ENCODE data around the gene CCDC88A.

DNA sequence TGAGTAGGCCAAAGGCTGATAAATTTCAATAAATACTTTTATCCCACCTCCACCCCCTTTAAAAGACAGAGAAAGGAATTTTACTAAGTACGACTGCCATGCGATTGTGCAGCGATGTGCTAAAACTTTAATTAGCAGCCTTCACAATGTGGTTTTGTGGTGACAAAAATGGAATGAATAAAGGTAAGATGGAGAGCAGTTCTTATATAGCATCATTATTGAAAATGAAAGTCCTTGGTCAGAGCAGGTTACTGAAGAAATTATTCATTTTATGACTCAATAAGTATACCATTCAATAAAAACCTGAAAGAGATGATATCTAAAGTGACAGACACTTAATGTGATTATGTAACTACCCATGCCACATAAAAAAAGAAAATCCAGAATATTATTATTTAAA lies 117.4 kb downstream of the CCDC88A start:
- TF ChIP-seq SP1 (IDR thresholded peaks at IDR 0.05) (no peak), RXRA (IDR thresholded peaks at IDR 0.05) (no peak), YY1 (IDR thresholded peaks at IDR 0.05) (no peak)
- TF ChIP-seq, protein P1, sequence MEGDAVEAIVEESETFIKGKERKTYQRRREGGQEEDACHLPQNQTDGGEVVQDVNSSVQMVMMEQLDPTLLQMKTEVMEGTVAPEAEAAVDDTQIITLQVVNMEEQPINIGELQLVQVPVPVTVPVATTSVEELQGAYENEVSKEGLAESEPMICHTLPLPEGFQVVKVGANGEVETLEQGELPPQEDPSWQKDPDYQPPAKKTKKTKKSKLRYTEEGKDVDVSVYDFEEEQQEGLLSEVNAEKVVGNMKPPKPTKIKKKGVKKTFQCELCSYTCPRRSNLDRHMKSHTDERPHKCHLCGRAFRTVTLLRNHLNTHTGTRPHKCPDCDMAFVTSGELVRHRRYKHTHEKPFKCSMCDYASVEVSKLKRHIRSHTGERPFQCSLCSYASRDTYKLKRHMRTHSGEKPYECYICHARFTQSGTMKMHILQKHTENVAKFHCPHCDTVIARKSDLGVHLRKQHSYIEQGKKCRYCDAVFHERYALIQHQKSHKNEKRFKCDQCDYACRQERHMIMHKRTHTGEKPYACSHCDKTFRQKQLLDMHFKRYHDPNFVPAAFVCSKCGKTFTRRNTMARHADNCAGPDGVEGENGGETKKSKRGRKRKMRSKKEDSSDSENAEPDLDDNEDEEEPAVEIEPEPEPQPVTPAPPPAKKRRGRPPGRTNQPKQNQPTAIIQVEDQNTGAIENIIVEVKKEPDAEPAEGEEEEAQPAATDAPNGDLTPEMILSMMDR (IDR thresholded peaks at IDR 0.05; ENCODE audit: low read depth, low read length, missing input control): no peak
- TF ChIP-seq, protein P2, sequence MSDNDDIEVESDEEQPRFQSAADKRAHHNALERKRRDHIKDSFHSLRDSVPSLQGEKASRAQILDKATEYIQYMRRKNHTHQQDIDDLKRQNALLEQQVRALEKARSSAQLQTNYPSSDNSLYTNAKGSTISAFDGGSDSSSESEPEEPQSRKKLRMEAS (IDR thresholded peaks at IDR 0.05): no peak
